HG02943 (cell line): Measurements from ENCODE around the gene OR56B4.
"Not testable (repeated sequence)": the region's sequence is repeated elsewhere in the genome, so short reads cannot be mapped to it uniquely, and the experiment has no call there.

Experiments used
- ATAC-seq: cut with Tn5 transposase; IDR thresholded peaks from one replicate; pipeline ENCODE4 v1.9.1; 2021; ENCODE audit warnings: mild to moderate bottlenecking, low read depth, moderate library complexity; ENCODE audit not compliant: unreplicated experiment

OR56B4 gene

DNA sequence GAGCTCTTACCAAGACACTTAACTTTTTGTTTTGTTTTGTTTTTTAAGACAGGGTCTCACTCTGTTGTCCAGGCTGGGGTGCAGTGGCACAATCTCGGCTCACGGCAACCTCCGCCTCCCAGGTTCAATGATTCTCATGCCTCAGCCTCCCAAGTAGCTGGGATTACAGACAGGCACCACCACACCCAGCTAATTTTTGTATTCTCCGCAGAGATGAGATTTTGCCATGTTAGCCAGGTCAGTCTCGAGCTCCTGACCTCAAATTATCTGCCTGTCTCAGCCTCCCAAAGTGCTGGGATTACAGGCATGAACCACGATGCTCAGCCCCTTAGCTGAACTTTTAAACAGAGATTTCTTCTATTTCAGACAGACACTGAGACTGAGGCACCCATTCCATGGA lies at the start of gene OR56B4:
OR56B4 (plus strand) TSS at position 301 of the 400 bp plus-strand sequence; CDS start at position 396, 95 bp downstream.
- ATAC-seq, result not testable (repeated sequence)

DNA sequence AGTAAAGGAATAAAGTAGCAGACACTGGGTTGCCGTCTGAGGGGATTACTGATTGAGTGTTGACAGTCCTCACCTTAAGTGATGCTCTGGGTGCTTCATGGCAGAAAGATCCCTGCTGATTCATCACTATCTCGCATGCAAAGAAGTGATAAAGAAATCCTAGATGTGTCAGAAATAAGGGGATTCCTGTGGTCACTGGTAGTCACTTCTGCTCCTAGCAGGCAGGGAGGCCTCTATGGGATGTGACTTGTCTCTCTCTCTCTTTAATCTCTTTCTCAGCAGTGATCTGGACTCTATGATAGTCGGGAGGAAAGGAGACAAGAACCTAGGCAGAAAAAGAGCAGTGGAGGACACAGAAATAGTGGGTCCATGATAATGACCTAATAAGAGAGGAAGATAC lies 46.0 kb upstream of the OR56B4 start:
- ATAC-seq, result no peak

DNA sequence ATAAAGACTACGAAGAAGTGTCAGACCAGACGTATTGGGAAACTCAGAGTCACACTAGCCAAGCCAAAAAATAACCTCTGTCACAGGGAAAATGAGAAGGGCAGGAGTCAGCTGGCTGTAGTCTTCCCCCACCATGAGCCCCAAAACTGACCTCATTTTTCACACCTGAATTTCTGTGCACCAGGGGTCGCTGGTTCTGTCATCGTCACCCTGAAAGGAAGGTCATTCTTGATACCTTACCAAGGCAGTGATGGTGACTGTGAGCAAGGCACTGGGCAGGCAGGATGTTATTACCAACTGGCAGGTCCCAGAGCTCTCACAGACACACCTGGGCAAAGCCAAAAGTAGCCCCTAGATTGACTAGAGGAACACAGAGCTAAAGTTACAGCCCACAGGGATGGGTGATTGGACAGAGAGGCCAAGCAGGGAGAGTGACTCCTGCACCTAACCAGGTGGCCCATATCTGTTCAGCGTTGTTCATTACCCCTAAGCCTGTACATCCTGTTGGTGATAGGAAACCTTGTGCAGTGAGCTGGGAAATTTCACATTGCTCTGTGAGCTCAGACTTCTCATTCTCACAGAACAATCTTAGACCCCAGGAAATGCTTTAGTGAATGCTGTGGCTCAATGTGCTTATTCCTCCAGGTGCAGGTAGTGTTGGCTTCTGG lies 44.7 kb upstream of the OR56B4 start:
- no peak for ATAC-seq

DNA sequence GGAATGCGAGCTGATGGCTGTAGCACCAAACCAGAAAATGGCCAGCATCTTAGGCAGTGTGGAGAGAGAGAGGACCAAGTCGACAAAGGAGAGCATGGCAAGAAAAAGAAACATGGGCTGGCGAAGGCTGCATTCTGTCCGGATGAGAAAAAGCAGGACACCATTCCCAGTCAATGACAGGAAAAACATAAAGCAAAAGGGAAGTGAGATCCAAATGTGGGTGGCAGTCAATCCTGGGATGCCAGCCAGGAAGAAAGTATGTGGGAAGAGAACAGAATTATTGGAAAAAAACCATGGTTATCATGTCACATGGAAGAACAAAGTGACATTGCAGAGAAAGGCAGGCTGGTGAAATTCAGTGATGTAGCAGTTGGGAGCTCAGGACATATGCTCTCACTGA lies 40.0 kb upstream of the OR56B4 start:
- no peak for ATAC-seq

DNA sequence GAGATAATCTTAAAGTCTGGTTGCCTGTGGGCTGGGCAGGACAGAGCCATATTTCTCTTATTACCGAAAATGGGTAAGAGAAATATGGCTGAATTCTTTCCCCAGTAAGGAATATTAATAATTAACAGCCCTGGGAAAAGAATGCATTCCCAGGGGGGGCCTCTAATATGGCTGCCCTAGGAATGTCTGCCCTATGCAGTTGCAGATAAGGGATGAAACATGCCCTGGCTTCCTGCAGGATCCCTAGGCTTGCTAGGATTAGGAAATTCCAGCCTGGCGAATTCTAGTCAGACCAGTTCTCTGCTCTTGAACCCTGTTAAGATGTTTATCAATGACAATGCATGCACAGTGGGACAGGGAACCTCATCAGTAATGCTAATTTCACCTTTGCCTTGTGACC lies 31.0 kb upstream of the OR56B4 start:
- ATAC-seq, result not testable (repeated sequence)

DNA sequence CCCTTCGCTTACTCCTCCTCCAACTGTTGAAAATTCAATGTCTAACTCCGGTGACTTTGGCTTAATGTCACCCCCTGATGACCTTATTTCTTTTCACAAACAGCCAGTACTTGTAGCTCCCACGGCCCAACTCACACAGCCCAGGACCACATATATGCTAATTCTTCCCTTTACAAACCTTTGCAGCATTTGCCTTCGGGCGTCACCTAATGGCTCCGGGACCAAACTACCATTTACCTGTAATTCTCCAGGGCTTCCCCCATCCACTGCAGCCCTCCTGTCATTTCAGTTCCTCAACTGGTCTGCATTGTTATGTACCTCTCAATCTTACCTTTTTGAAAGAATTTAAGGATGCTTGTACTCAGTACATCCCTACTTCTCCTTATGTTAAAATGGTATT lies 29.8 kb upstream of the OR56B4 start:
- no peak for ATAC-seq

DNA sequence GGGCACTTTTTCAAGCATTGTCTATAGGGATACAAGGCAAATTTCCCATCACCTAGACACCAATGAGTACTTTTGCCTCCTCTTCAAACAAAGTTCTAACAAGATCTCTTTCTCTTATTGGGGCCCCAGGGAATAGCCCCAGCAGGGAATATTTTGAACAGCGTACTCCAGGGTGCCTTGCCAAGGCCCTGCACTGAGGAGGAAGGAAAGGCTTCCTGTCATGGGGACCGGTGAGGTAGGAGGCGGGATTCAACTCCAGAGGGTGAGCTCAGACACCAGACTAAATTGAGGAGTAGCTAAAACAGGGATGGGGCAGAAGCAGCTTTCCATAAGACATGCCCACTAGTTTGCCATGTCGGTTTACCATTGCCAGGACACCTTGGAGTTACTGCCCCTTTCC lies 28.0 kb upstream of the OR56B4 start:
- no peak for ATAC-seq

- ATAC-seq, result no peak
Measured at GRCh38 chr11:6083129-6083528, 24.4 kb upstream of the OR56B4 start.

- ATAC-seq, result no peak
Measured at GRCh38 chr11:6084587-6084986, 22.9 kb upstream of the OR56B4 start.

DNA sequence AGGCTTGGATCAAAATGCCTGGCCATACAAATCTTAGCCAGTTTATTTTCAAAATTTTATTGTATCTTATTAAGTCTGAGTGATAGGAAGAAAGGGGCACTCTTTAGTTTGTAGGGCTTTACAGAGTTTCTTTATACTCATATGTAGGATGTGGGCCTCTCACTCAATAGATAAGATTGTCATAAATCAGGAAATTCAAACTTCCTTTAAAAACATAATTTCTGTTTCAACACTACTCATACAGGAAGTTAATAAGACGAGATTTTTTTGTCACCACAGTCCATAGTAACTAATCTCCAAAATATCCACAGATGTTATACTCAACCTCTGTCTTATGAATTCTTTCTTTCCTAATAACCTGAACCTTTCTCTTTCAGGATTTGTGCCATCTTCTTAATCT lies 13.3 kb upstream of the OR56B4 start:
- no peak for ATAC-seq

DNA sequence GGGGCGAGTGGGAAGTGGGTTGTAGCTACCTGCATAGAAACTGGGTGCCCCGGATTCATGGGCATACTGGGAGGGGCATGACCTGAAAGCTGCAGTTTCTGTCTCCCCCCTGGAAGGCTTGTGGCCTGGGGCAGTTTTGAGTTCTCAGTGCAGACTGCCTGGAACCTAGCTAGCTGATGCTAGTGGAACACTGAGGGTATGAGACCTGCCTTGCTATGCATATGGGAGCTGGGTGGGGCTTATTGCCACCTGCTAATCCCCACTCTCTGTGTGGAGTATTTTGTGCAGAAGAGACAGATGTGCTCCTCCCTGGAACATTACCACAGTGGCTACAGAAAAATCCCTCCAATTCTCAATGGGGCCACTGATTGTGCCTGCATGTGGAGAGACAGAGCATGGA lies 11.7 kb upstream of the OR56B4 start:
- no peak for ATAC-seq

- ATAC-seq, result no peak
Measured at GRCh38 chr11:6096417-6096816, 11.1 kb upstream of the OR56B4 start.

DNA sequence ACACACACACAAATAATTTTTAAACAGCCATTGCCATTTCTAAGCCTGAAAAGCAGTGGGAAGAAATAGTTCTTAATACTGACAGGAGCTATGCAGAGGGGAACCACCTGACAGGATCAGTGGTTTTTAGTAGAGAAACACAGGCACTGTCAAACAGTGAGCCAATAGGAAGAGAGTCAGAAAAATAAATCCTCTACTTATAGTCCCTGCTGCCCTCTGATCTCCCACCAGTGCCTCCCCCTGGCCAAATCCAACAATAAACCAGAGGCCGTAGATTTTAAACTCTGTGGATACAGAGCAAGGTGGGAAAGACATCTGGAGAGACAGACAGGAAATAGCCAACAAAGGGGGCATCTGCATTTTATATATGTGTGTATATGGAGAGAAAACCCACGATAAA lies 7.9 kb upstream of the OR56B4 start:
- ATAC-seq, result no peak

DNA sequence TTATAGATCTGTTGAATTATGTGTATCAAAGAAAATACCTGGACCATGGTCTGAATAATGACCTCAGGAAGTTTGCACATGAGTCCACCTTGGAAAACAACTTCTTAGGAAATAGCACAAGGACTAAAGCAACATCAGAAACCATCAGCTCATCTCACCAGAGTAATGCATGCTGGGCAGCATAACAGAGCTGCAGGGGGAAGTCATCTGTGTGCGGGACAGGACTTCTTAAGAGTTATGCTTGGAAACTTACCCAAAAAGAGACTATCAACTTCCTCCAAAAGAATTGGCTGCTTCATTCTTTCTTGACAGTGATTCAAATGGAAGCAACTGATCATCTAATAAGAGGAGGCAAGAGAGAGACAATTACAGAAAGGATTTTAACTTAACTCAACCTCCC lies 2.5 kb downstream of the OR56B4 start:
- no peak for ATAC-seq

GRCh38 chr11:6111673-6112072 lies 4.2 kb downstream of the OR56B4 start:
- no peak for ATAC-seq

- ATAC-seq, result no peak
Measured at GRCh38 chr11:6116638-6117037, 9.2 kb downstream of the OR56B4 start.

GRCh38 chr11:6124245-6124644 lies 16.8 kb downstream of the OR56B4 start:
- no peak for ATAC-seq

DNA sequence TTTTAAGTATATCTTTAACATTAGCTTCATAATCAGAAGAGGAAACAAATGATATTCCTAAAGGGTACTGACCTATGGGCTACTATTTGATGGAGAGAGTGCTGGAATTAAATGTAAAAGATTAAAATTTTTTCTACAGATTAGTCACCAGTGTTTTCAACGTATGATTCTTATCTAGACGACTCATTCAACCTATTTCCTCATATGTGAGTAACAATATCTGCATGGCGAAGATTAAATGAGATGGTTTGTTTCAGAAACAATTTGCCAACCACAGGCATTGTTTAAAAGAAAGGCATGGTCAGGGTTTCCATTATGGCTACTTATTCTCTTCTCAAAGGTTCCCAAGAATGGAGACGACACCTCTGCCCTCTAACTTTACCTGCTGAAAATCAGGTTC lies 20.4 kb downstream of the OR56B4 start:
- ATAC-seq, result no peak

GRCh38 chr11:6129011-6129410 lies 21.5 kb downstream of the OR56B4 start:
- no peak for ATAC-seq

- no peak for ATAC-seq
Measured at GRCh38 chr11:6129635-6130034, 22.2 kb downstream of the OR56B4 start.

GRCh38 chr11:6132431-6132830 lies 24.9 kb downstream of the OR56B4 start:
- ATAC-seq, result no peak

- not testable (repeated sequence) for ATAC-seq
Measured at GRCh38 chr11:6135936-6136335, 28.5 kb downstream of the OR56B4 start.

GRCh38 chr11:6142936-6143335 lies 35.5 kb downstream of the OR56B4 start:
- no peak for ATAC-seq
